Measurements from ENCODE around the gene DEPDC4.
"Not testable (repeated sequence)": the region's sequence is repeated elsewhere in the genome, so short reads cannot be mapped to it uniquely, and the experiment has no call there.

GRCh38 chr12:100222173-100222572 lies 44.7 kb downstream of the DEPDC4 start:
- not testable (repeated sequence) for TF ChIP-seq CTCF (IDR thresholded peaks at IDR 0.05; ENCODE audit: poor library complexity, severe bottlenecking); REST (IDR thresholded peaks at IDR 0.05; ENCODE audit: borderline replicate concordance); POLR2AphosphoS5 (IDR thresholded peaks at IDR 0.05); TAF1 (IDR thresholded peaks at IDR 0.05; ENCODE audit: low read depth); EZH2 (IDR thresholded peaks at IDR 0.05; ENCODE audit: borderline replicate concordance, insufficient read depth, low read length, poor library complexity, severe bottlenecking); MXI1 (conservative IDR thresholded peaks at IDR 0.05; ENCODE audit: poor library complexity, severe bottlenecking); RAD21 (conservative IDR thresholded peaks at IDR 0.05); SMC3 (conservative IDR thresholded peaks at IDR 0.05; ENCODE audit: poor library complexity); EP300 (conservative IDR thresholded peaks at IDR 0.05; ENCODE audit: poor library complexity, severe bottlenecking)

Measured in neural cell (in vitro differentiated cells).